ENCODE measurements around the gene PPP1CA.

PPP1CA gene

DNA sequence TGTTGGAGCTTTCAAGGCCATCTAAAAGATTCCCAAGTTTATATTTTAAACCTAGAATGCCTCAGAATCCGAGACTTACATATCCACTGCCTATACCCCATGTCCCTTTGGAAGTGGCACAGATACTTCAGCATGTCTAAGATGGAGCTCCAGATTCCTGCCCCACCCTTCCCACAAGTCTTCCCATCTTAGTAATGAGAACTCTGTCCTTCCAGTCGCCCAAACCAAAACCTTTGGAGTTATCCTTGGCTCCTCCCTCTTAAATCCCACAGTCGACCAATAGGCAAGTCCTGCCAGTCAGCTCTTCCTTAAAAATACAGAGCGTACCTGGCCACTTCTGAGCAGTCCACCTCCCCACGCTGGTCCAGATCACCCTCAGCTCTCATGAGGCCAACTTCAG, 52.6 kb downstream of the PPP1CA start:
- DNase-seq, result no peak

Measured in CD4-positive, alpha-beta T cell treated with Interferon alpha-2 for 1 hour (primary cell).